Naive thymus-derived CD4-positive, alpha-beta T cell (primary cell): Measurements from ENCODE around the gene DLG2. TPM values are rescaled to one million over a fixed set of nuclear protein-coding genes. Genes with fewer than 3 reads are reported as not detected.

Source experiments
- ATAC-seq: fragments of 150-1000 bp; cut with Tn5 transposase; 2 replicates; pipeline ENCODE4 v1.10.0; 2021; ENCODE audit warnings: mild to moderate bottlenecking, moderate library complexity
- CTCF ChIA-PET: fragments of 350-600 bp; sonication (Branson Sonifier 250); formaldehyde crosslinking; loops from one replicate; lab custom pipeline; 2021; ENCODE audit warnings: antibody characterized with exemption; lab: Charles Lee
- POLR2A ChIA-PET: fragments of 350-600 bp; sonication (Branson Sonifier 250); formaldehyde crosslinking; loops from one replicate; lab custom pipeline; 2021; ENCODE audit warnings: antibody characterized with exemption, inconsistent platforms; lab: Charles Lee
- DNase-seq, 9 donors: peaks; one replicate each; pipeline versions ENCODE4 v3.0.0 to v3.0.0-alpha.2; 2020 to 2022; ENCODE audit warnings: mixed read lengths in 1 of 9
- H3K27ac ChIP-seq: one replicate; pipeline ENCODE4 v1.7.0; 2013; ENCODE audit warnings: mild to moderate bottlenecking, low read depth, low read length, moderate library complexity
- H3K27me3 ChIP-seq, 2 donors: one replicate each; pipeline ENCODE4 v1.7.0; 2013; ENCODE audit warnings: low read length in 2 of 2, mild to moderate bottlenecking in 2 of 2, moderate library complexity in 2 of 2; ENCODE audit not compliant: control insufficient read depth in 2 of 2, insufficient read depth in 2 of 2
- H3K36me3 ChIP-seq, 3 experiments: 1 replicate in 2 of 3; 2 replicates in 1 of 3; pipeline ENCODE4 v1.7.0; 2013; ENCODE audit warnings: low read length in 3 of 3, mild to moderate bottlenecking in 3 of 3, moderate library complexity in 1 of 3; ENCODE audit not compliant: insufficient read depth in 3 of 3, control insufficient read depth in 2 of 3
- H3K4me1 ChIP-seq, 2 donors: one replicate each; pipeline ENCODE4 v1.7.0; 2013; ENCODE audit warnings: low read length in 2 of 2, mild to moderate bottlenecking in 2 of 2, moderate library complexity in 1 of 2; ENCODE audit not compliant: control insufficient read depth in 2 of 2, insufficient read depth in 2 of 2
- H3K4me3 ChIP-seq: 2 replicates; pipeline ENCODE4 v1.7.0; 2013; ENCODE audit warnings: mild to moderate bottlenecking, low read length
- H3K9me3 ChIP-seq, 3 experiments: 1 replicate in 2 of 3; 2 replicates in 1 of 3; pipeline ENCODE4 v1.7.0; 2013; ENCODE audit warnings: low read length in 3 of 3; ENCODE audit not compliant: control insufficient read depth in 2 of 3
- H3K27ac Mint-ChIP-seq, 9 donors: one replicate each; pipeline ENCODE4 v1.8.0; 2020 to 2022; ENCODE audit warnings: mixed read lengths in 9 of 9, mild to moderate bottlenecking in 8 of 9, moderate library complexity in 5 of 9, inconsistent platforms in 2 of 9
- H3K27me3 Mint-ChIP-seq, 5 donors: one replicate each; pipeline ENCODE4 v1.8.0; 2021 to 2022; ENCODE audit warnings: mixed read lengths in 5 of 5, mild to moderate bottlenecking in 1 of 5
- H3K36me3 Mint-ChIP-seq, 5 donors: one replicate each; pipeline ENCODE4 v1.8.0; 2020 to 2022; ENCODE audit warnings: mixed read lengths in 5 of 5, mild to moderate bottlenecking in 3 of 5, inconsistent platforms in 1 of 5
- H3K4me1 Mint-ChIP-seq, 7 donors: one replicate each; pipeline ENCODE4 v1.8.0; 2020 to 2022; ENCODE audit warnings: mixed read lengths in 7 of 7, mild to moderate bottlenecking in 3 of 7, inconsistent platforms in 1 of 7
- H3K4me3 Mint-ChIP-seq, 10 donors: one replicate each; pipeline ENCODE4 v1.8.0; 2020 to 2022; ENCODE audit warnings: mild to moderate bottlenecking in 10 of 10, mixed read lengths in 10 of 10, moderate library complexity in 6 of 10, inconsistent platforms in 2 of 10
- H3K9me3 Mint-ChIP-seq, 11 donors: one replicate each; pipeline ENCODE4 v1.8.0; 2020 to 2022; ENCODE audit warnings: mixed read lengths in 11 of 11, mild to moderate bottlenecking in 4 of 11, inconsistent platforms in 1 of 11, moderate library complexity in 1 of 11
- intact Hi-C, 2 donors: fragments of 100-400 bp; cut with micrococcal nuclease; formaldehyde crosslinking; loops; one replicate each; pipeline ENCODE4 v1.15.1; 2023
- polyA plus RNA-seq, 2 donors: library from polyadenylated mRNA; unstranded; fragments of 300-500 nt; fragmentation: Illumina TruSeq; gene quantifications; one replicate each; pipeline ENCODE4 v1.2.3, GENCODE V29; 2021
- total RNA-seq, 6 experiments: library from RNA in 5 of 6; stranded (reverse) in 5 of 6; gene quantifications; 1 replicate in 5 of 6; 2 replicates in 1 of 6; pipeline ENCODE4 v1.2.3 and lab custom pipeline; 2021 to 2026

Gene DLG2
- total and polyA plus RNA-seq, 7 experiments from 2014 or later, result 0.64 to 6.1 (median 3.7) TPM

- DNase-seq, result no peak
- Mint-ChIP-seq H3K9me3 (peaks cover 0 to 11% (median 3%) of the 10 kb centered on the region in 11 donors), H3K4me3 (no peak overlapping the region), H3K4me1 (no peaks in the 10 kb centered on the region), H3K27ac (no peak overlapping the region), H3K36me3 (no peaks in the 10 kb centered on the region), H3K27me3 (no peaks in the 10 kb centered on the region)
- Histone ChIP-seq H3K36me3 (no peaks in the 10 kb centered on the region), H3K27me3 (no peaks in the 10 kb centered on the region), H3K4me3 (no peak overlapping the region), H3K9me3 (no peaks in the 10 kb centered on the region), H3K4me1 (no peaks in the 10 kb centered on the region), H3K27ac (no peak overlapping the region)
- ATAC-seq, result no peak
- CTCF ChIA-PET, result no interaction called here
- POLR2A ChIA-PET, result no interaction called here
- intact Hi-C loops, result no loop called here
Observed at GRCh38 chr11:84583106-84583505, 1044.0 kb downstream of the DLG2 start.

- Mint-ChIP-seq H3K4me1 (no peaks in the 10 kb centered on the region), H3K9me3 (peaks cover 0 to 12% (median 6%) of the 10 kb centered on the region in 11 donors), H3K4me3 (no peak overlapping the region), H3K27ac (no peak overlapping the region), H3K36me3 (no peaks in the 10 kb centered on the region), H3K27me3 (no peaks in the 10 kb centered on the region)
- Histone ChIP-seq H3K4me1 (no peaks in the 10 kb centered on the region), H3K9me3 (no peaks in the 10 kb centered on the region), H3K36me3 (no peaks in the 10 kb centered on the region), H3K4me3 (no peak overlapping the region), H3K27me3 (no peaks in the 10 kb centered on the region), H3K27ac (no peak overlapping the region)
- intact Hi-C loops, result no loop called here
- CTCF ChIA-PET, result no interaction called here
- DNase-seq (no peak), ATAC-seq (no peak)
- POLR2A ChIA-PET, result no interaction called here
Observed at GRCh38 chr11:84581083-84581482, 1046.1 kb downstream of the DLG2 start.

GRCh38 chr11:84580428-84580827 lies 1046.7 kb downstream of the DLG2 start:
- no peaks in the 10 kb centered on the region for H3K9me3 ChIP-seq
- DNase-seq, result no peak
- Mint-ChIP-seq H3K27ac (no peak overlapping the region), H3K4me3 (no peak overlapping the region), H3K9me3 (peaks cover 0 to 12% (median 6%) of the 10 kb centered on the region in 11 donors), H3K36me3 (no peaks in the 10 kb centered on the region), H3K4me1 (no peaks in the 10 kb centered on the region), H3K27me3 (no peaks in the 10 kb centered on the region)
- H3K4me3 ChIP-seq, result no peak overlapping the region
- no peak overlapping the region for H3K27ac ChIP-seq
- POLR2A ChIA-PET, result no interaction called here
- H3K4me1 ChIP-seq, result no peaks in the 10 kb centered on the region
- no peak for ATAC-seq
- H3K27me3 ChIP-seq, result no peaks in the 10 kb centered on the region
- H3K36me3 ChIP-seq, result no peaks in the 10 kb centered on the region
- intact Hi-C loops, result no loop called here
- CTCF ChIA-PET, result no interaction called here

GRCh38 chr11:84573868-84574267 lies 1053.3 kb downstream of the DLG2 start:
- no peaks in the 10 kb centered on the region for H3K36me3 Mint-ChIP-seq
- H3K27ac Mint-ChIP-seq, result no peak overlapping the region
- H3K9me3 Mint-ChIP-seq, result peaks cover 0 to 34% (median 16%) of the 10 kb centered on the region in 11 donors
- H3K4me3 Mint-ChIP-seq, result no peak overlapping the region
- Histone ChIP-seq H3K4me3 (no peak overlapping the region), H3K27ac (no peak overlapping the region), H3K27me3 (no peaks in the 10 kb centered on the region), H3K36me3 (no peaks in the 10 kb centered on the region), H3K4me1 (no peaks in the 10 kb centered on the region), H3K9me3 (peaks cover 0 to 2% (median 0%) of the 10 kb centered on the region in 3 experiments)
- intact Hi-C loops, result no loop called here
- no peaks in the 10 kb centered on the region for H3K4me1 Mint-ChIP-seq
- CTCF ChIA-PET, result no interaction called here
- no peaks in the 10 kb centered on the region for H3K27me3 Mint-ChIP-seq
- DNase-seq (no peak), ATAC-seq (no peak)
- POLR2A ChIA-PET, result no interaction called here

- ATAC-seq (no peak), DNase-seq (no peak)
- Mint-ChIP-seq H3K27ac (no peak overlapping the region), H3K36me3 (no peaks in the 10 kb centered on the region), H3K9me3 (peaks cover 0 to 38% (median 10%) of the 10 kb centered on the region in 11 donors), H3K4me1 (no peaks in the 10 kb centered on the region), H3K27me3 (no peaks in the 10 kb centered on the region), H3K4me3 (no peak overlapping the region)
- CTCF ChIA-PET, result no interaction called here
- H3K27ac ChIP-seq, result no peak overlapping the region
- H3K36me3 ChIP-seq, result no peaks in the 10 kb centered on the region
- POLR2A ChIA-PET, result no interaction called here
- intact Hi-C loops, result loop anchor here in 1 of 2 donors (10.0 kb wide), 2 partner anchors 158 to 1882 kb away; no protein-coding TSS in a partner anchor
- no peak overlapping the region for H3K4me3 ChIP-seq
- H3K9me3 ChIP-seq, result peaks cover 0 to 5% (median 0%) of the 10 kb centered on the region in 3 experiments
- no peaks in the 10 kb centered on the region for H3K4me1 ChIP-seq
- H3K27me3 ChIP-seq, result no peaks in the 10 kb centered on the region
Observed at GRCh38 chr11:84566671-84567070, 1060.5 kb downstream of the DLG2 start.

GRCh38 chr11:84564867-84565184 lies 1062.3 kb downstream of the DLG2 start:
- no peaks in the 10 kb centered on the region for H3K27me3 Mint-ChIP-seq
- no peak overlapping the region for H3K27ac ChIP-seq
- intact Hi-C loops, result loop anchor here (2.0 to 10.0 kb wide), 3 partner anchors 160 to 1880 kb away; no protein-coding TSS in a partner anchor
- H3K4me1 ChIP-seq, result no peaks in the 10 kb centered on the region
- H3K9me3 ChIP-seq, result peaks cover 0 to 5% (median 0%) of the 10 kb centered on the region in 3 experiments
- POLR2A ChIA-PET, result no interaction called here
- DNase-seq (no peak), ATAC-seq (no peak)
- no peak overlapping the region for H3K27ac Mint-ChIP-seq
- no peaks in the 10 kb centered on the region for H3K4me1 Mint-ChIP-seq
- no peak overlapping the region for H3K4me3 Mint-ChIP-seq
- no peaks in the 10 kb centered on the region for H3K36me3 ChIP-seq
- no peak overlapping the region for H3K4me3 ChIP-seq
- H3K9me3 Mint-ChIP-seq, result peaks cover 0 to 26% (median 0%) of the 10 kb centered on the region in 11 donors
- CTCF ChIA-PET, result interaction anchor here (0.6 to 1.2 kb wide), 2 partner anchors 8 to 48 kb away, joined by 3 read pairs; no protein-coding TSS in a partner anchor
- no peaks in the 10 kb centered on the region for H3K27me3 ChIP-seq
- no peaks in the 10 kb centered on the region for H3K36me3 Mint-ChIP-seq

GRCh38 chr11:84564180-84564866 lies 1062.8 kb downstream of the DLG2 start:
- Histone ChIP-seq H3K4me3 (no peak overlapping the region), H3K4me1 (no peaks in the 10 kb centered on the region), H3K27me3 (no peaks in the 10 kb centered on the region), H3K9me3 (peaks cover 0 to 5% (median 0%) of the 10 kb centered on the region in 3 experiments), H3K27ac (no peak overlapping the region), H3K36me3 (no peaks in the 10 kb centered on the region)
- Mint-ChIP-seq H3K27ac (no peak overlapping the region), H3K4me3 (no peak overlapping the region), H3K4me1 (no peaks in the 10 kb centered on the region), H3K36me3 (no peaks in the 10 kb centered on the region), H3K27me3 (no peaks in the 10 kb centered on the region), H3K9me3 (peaks cover 0 to 21% (median 0%) of the 10 kb centered on the region in 11 donors)
- DNase-seq (peak in 1 of 9 donors; percentile 4), ATAC-seq (no peak)
- ChIA-PET CTCF (interaction anchor here (0.6 kb wide), 1 partner anchor 48 kb away, joined by 3 read pairs; no protein-coding TSS in a partner anchor), POLR2A (no interaction called here)
- intact Hi-C loops, result loop anchor here (2.0 to 10.0 kb wide), 3 partner anchors 160 to 1880 kb away; no protein-coding TSS in a partner anchor
